Measurements from ENCODE around the gene AKR1C3. TPM values are rescaled to one million over a fixed set of nuclear protein-coding genes. Genes with fewer than 3 reads are reported as not detected.

AKR1C3 gene
- total and polyA plus RNA-seq, 2 of the 4 experiments (the other 2 are of a cell fraction) = 0.18 to 0.51 TPM

DNA sequence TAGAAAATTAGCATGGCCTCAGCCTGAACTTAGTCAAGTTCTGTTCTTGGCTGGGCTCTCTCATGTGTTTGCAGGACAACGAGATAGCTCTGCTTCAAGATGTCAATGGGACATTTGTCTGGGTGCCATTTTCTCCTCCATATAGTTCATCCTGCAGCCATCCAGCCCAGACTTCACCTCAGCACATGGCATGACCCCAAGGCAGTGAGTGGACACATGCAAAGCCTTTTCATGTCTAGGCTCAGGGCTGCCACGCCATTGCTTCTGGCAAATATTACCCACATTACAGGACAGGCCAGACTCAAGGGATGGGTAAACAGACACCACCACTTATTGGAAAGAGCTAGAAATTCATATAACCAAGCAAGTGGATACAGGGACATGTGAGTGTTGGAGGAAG is 9.3 kb downstream of the AKR1C3 start:
- Histone ChIP-seq H2BK20ac (ENCODE audit: low read depth, low read length) (no peak overlapping the region), H3K4me1 (ENCODE audit: control insufficient read depth, insufficient read depth, low read length) (no peaks in the 10 kb centered on the region), H3K4me2 (ENCODE audit: low read depth, low read length) (no peak overlapping the region), H3K79me1 (ENCODE audit: low read depth in 1 of 2, low read length in 2 of 2) (no peaks in the 10 kb centered on the region), H3K23ac (ENCODE audit: low read depth, low read length) (no peak overlapping the region), H3K18ac (ENCODE audit: low read depth, low read length) (no peak overlapping the region), H4K8ac (ENCODE audit: low read depth in 2 of 2, low read length in 2 of 2) (no peak overlapping the region), H3K4ac (ENCODE audit: low read depth, low read length) (no peak overlapping the region), H3K27me3 (ENCODE audit: control insufficient read depth, insufficient read depth, low read length) (no peaks in the 10 kb centered on the region; the same call in 1 of the 2 replicates), H2AK9ac (replicated peaks; ENCODE audit: low read depth, low read length, poor library complexity) (no peak overlapping the region), H3K14ac (replicated peaks; ENCODE audit: low read depth, low read length) (no peak overlapping the region), H3K27ac (ENCODE audit: insufficient read depth, low read length) (no peak overlapping the region), H2BK15ac (ENCODE audit: low read depth, low read length) (no peak overlapping the region), H3K9ac (ENCODE audit: low read depth, low read length) (no peak overlapping the region), H2BK120ac (ENCODE audit: low read depth, low read length) (no peak overlapping the region), H3K56ac (ENCODE audit: extremely low read depth, insufficient read depth, low read length) (no peak overlapping the region), H4K5ac (ENCODE audit: low read depth, low read length) (no peak overlapping the region), H4K20me1 (ENCODE audit: insufficient read depth, low read length) (no peaks in the 10 kb centered on the region), H3K4me3 (ENCODE audit: insufficient read depth, low read depth, low read length) (no peak overlapping the region), H3K36me3 (ENCODE audit: control insufficient read depth, insufficient read depth, low read length) (no peaks in the 10 kb centered on the region), H4K91ac (ENCODE audit: insufficient read depth, low read depth, low read length) (no peak overlapping the region), H2AFZ (replicated peaks; ENCODE audit: low read length, poor library complexity) (no peak overlapping the region), H3K9me3 (ENCODE audit: control insufficient read depth, insufficient read depth, low read length) (no peaks in the 10 kb centered on the region), H2BK5ac (ENCODE audit: low read depth, low read length, poor library complexity, severe bottlenecking) (no peak overlapping the region), H2AK5ac (ENCODE audit: low read depth, low read length) (no peak overlapping the region), H3K9me1 (ENCODE audit: insufficient read depth, low read length) (no peaks in the 10 kb centered on the region)
- WGBS, 2 experiments (ENCODE audit: extremely low coverage in 2 of 2, insufficient read length in 1 of 2) = 20% methylated on average over 1 of the region's 2 CpGs; no CpG with 5 or more reads in 1 of the 2 experiments
- TF ChIP-seq NFE2L2 (IDR thresholded peaks at IDR 0.05; ENCODE audit: low read depth, low read length) = no peak
- TF ChIP-seq MAZ (IDR thresholded peaks at IDR 0.05; ENCODE audit: borderline replicate concordance, low read depth, low read length) = no peak
- no peak for TF ChIP-seq MXI1 (IDR thresholded peaks at IDR 0.05; ENCODE audit: borderline replicate concordance, low read depth, low read length)
- TF ChIP-seq, protein P1, sequence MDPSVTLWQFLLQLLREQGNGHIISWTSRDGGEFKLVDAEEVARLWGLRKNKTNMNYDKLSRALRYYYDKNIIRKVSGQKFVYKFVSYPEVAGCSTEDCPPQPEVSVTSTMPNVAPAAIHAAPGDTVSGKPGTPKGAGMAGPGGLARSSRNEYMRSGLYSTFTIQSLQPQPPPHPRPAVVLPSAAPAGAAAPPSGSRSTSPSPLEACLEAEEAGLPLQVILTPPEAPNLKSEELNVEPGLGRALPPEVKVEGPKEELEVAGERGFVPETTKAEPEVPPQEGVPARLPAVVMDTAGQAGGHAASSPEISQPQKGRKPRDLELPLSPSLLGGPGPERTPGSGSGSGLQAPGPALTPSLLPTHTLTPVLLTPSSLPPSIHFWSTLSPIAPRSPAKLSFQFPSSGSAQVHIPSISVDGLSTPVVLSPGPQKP (IDR thresholded peaks at IDR 0.05; ENCODE audit: borderline replicate concordance, low read depth, low read length) = no peak
- no peak for TF ChIP-seq BHLHE40 (IDR thresholded peaks at IDR 0.05; ENCODE audit: low read depth, low read length)
- TF ChIP-seq, protein P2, sequence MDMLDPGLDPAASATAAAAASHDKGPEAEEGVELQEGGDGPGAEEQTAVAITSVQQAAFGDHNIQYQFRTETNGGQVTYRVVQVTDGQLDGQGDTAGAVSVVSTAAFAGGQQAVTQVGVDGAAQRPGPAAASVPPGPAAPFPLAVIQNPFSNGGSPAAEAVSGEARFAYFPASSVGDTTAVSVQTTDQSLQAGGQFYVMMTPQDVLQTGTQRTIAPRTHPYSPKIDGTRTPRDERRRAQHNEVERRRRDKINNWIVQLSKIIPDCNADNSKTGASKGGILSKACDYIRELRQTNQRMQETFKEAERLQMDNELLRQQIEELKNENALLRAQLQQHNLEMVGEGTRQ (IDR thresholded peaks at IDR 0.05; ENCODE audit: low read depth, low read length) = no peak
- TF ChIP-seq RFX5 (IDR thresholded peaks at IDR 0.05; ENCODE audit: low read depth, low read length) = no peak
- TF ChIP-seq CEBPB (IDR thresholded peaks at IDR 0.05; ENCODE audit: low read depth, low read length) = no peak
- TF ChIP-seq, protein P3, sequence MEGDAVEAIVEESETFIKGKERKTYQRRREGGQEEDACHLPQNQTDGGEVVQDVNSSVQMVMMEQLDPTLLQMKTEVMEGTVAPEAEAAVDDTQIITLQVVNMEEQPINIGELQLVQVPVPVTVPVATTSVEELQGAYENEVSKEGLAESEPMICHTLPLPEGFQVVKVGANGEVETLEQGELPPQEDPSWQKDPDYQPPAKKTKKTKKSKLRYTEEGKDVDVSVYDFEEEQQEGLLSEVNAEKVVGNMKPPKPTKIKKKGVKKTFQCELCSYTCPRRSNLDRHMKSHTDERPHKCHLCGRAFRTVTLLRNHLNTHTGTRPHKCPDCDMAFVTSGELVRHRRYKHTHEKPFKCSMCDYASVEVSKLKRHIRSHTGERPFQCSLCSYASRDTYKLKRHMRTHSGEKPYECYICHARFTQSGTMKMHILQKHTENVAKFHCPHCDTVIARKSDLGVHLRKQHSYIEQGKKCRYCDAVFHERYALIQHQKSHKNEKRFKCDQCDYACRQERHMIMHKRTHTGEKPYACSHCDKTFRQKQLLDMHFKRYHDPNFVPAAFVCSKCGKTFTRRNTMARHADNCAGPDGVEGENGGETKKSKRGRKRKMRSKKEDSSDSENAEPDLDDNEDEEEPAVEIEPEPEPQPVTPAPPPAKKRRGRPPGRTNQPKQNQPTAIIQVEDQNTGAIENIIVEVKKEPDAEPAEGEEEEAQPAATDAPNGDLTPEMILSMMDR (conservative IDR thresholded peaks at IDR 0.05; ENCODE audit: low read depth, low read length) = no peak
- no peak for TF ChIP-seq RCOR1 (IDR thresholded peaks at IDR 0.05; ENCODE audit: insufficient replicate concordance, low read length)
- no peak for TF ChIP-seq SMC3 (IDR thresholded peaks at IDR 0.05; ENCODE audit: low read depth, low read length)
- TF ChIP-seq POLR2A (IDR thresholded peaks at IDR 0.05; ENCODE audit: low read depth, low read length) = no peak
- TF ChIP-seq MAFK (IDR thresholded peaks at IDR 0.05; ENCODE audit: low read depth, low read length) = no peak
- TF ChIP-seq CHD1 (IDR thresholded peaks at IDR 0.05; ENCODE audit: low read depth, low read length) = no peak
- TF ChIP-seq FOS (IDR thresholded peaks at IDR 0.05; ENCODE audit: low read depth, low read length) = no peak
- TF ChIP-seq RAD21 (IDR thresholded peaks at IDR 0.05; ENCODE audit: low read length) = no peak
- in situ Hi-C loops (cut with MboI; ENCODE audit: low sequenced_read_pairs) (no loop called here), intact Hi-C loops (cut with micrococcal nuclease) (loop anchor here (10.0 kb wide), 1 partner anchor 61 kb away; no protein-coding TSS in a partner anchor), dilution Hi-C loops (cut with HindIII; ENCODE audit: low sequenced_read_pairs, unreplicated experiment) (no loop called here)
- ChIA-PET POLR2A (ENCODE audit: unreplicated experiment) (no interaction called here), CTCF (interaction anchor here (0.6 kb wide), 1 partner anchor 265 kb away, joined by 3 read pairs; no protein-coding TSS in a partner anchor)
- DNase-seq = no peak
- no peak for ATAC-seq (ENCODE audit: low read depth)
- BruUV-seq (replicated peaks) = no TSS peak
